Psoas muscle (tissue), 8 donors: ENCODE measurements around the gene UGT1A6. TPM values are rescaled to one million over a fixed set of nuclear protein-coding genes. Genes with fewer than 3 reads are reported as not detected.

Experiments
- ATAC-seq, 4 donors: fragments of 200-7000 bp; cut with Tn5 transposase; one replicate each; pipeline ENCODE4 v1.9.1; 2020; ENCODE audit warnings: moderate library complexity in 3 of 4, mild to moderate bottlenecking in 2 of 4
- DNase-seq, 2 donors: peaks; one replicate each; pipeline ENCODE4 v3.0.0-alpha.2; 2020
- H3K27ac ChIP-seq: fragments of 200-600 bp; one replicate; pipeline ENCODE4 v1.8.0; 2022
- H3K27me3 ChIP-seq, 3 donors: fragments of 200-600 bp in 1 of 3; one replicate each; pipeline versions ENCODE4 v1.6.1 to v1.8.0; 2013 to 2022; ENCODE audit warnings: low read length in 2 of 3, mild to moderate bottlenecking in 2 of 3, moderate library complexity in 1 of 3; ENCODE audit not compliant: insufficient read depth in 3 of 3
- H3K36me3 ChIP-seq, 2 donors: fragments of 200-600 bp in 1 of 2; one replicate each; pipeline versions ENCODE4 v1.6.1 to v1.8.0; 2013 to 2022; ENCODE audit warnings: low read depth in 1 of 2, mild to moderate bottlenecking in 1 of 2, moderate library complexity in 1 of 2; ENCODE audit not compliant: insufficient read depth in 1 of 2
- H3K4me1 ChIP-seq: fragments of 200-600 bp; one replicate; pipeline ENCODE4 v1.8.0; 2022
- H3K4me3 ChIP-seq: fragments of 200-600 bp; one replicate; pipeline ENCODE4 v1.8.0; 2022; ENCODE audit warnings: mild to moderate bottlenecking
- H3K9me3 ChIP-seq: fragments of 200-600 bp; one replicate; pipeline ENCODE4 v1.8.0; 2022
- WGBS, 3 donors: extraction: QIAGEN DNeasy Blood & Tissue Kit; methylation state at CpG; one replicate each; pipeline versions ENCODE4 v1.1.6 to v1.1.7; 2013; 5-methylcytosine and 5-hydroxymethylcytosine counted together
- intact Hi-C, 2 donors: fragments of 100-400 bp; cut with DNase I; formaldehyde crosslinking; loops; one replicate each; pipeline versions ENCODE4 v1.11.0 to v1.14.2; 2022
- polyA plus RNA-seq, 3 donors: library from polyadenylated mRNA; stranded (reverse); fragments of 200-250 nt; gene quantifications; one replicate each; pipeline ENCODE4 v1.2.3, GENCODE V29; 2013
- total RNA-seq, 4 donors: library from RNA; stranded (reverse); fragmentation: NEBNext Ultra II Directional in 2 of 4; extraction: Animal tissue kit (Norgen Biotek cat#: 25700) in 2 of 4; gene quantifications; one replicate each; pipeline versions ENCODE4 v1.2.1 to v1.2.4, GENCODE V29; 2021 to 2023
- TF ChIP-seq, protein P1 (sequence below): fragments of 200-600 bp; IDR thresholded peaks from one replicate; pipeline ENCODE4 v1.8.0; 2022; ENCODE audit warnings: antibody characterized with exemption
- donor health status: healthy with polysubstance abuse.
- donor health status: DM: no; HTN: no; CAD: no; lungs with moderate emphysema.
- donor health status: Bipolar disorder and iron deficiency.
- donor health status: healthy.
- donor health status: DM: yes; HTN: yes; CAD: no.
- donor health status: DM: no; HTN: no; CAD: no.
- donor health status: DM: no; HTN: no; CAD: no.
- donor health status: DM: yes; HTN: yes; CAD: no.

The UGT1A6 gene
- total and polyA plus RNA-seq, 7 donors = not detected

DNA sequence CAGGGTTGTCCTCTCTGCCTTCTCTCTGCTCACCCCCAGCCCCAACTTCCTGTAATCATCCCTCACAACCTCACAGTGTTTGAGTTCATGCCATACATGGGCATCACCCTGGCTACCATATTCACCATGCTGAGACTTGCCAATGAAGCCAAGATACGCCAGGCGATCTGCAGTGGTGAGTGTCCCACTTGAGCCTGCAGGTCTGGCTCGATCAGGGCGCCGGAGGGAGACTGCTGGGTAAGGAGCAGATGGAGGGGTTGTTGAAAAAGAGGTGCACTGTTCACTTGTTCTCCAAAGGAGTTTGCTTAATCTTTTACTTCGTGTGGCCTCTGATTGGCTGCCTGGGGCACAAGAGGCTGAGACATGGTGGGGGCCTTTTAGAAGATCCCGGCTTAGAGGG is 100.0 kb downstream of the UGT1A6 start:
- no peaks in the 10 kb centered on the region for H3K9me3 ChIP-seq
- H3K4me3 ChIP-seq = no peak overlapping the region
- H3K36me3 ChIP-seq = no peaks in the 10 kb centered on the region
- ATAC-seq = no peak
- DNase-seq = no peak
- intact Hi-C loops = no loop called here
- H3K4me1 ChIP-seq = no peaks in the 10 kb centered on the region
- H3K27ac ChIP-seq = no peak overlapping the region
- H3K27me3 ChIP-seq = no peaks in the 10 kb centered on the region
- 80 to 92% (median 91%) methylated on average over 7 of the region's 7 CpGs for WGBS, 3 donors
- TF ChIP-seq, protein P1, sequence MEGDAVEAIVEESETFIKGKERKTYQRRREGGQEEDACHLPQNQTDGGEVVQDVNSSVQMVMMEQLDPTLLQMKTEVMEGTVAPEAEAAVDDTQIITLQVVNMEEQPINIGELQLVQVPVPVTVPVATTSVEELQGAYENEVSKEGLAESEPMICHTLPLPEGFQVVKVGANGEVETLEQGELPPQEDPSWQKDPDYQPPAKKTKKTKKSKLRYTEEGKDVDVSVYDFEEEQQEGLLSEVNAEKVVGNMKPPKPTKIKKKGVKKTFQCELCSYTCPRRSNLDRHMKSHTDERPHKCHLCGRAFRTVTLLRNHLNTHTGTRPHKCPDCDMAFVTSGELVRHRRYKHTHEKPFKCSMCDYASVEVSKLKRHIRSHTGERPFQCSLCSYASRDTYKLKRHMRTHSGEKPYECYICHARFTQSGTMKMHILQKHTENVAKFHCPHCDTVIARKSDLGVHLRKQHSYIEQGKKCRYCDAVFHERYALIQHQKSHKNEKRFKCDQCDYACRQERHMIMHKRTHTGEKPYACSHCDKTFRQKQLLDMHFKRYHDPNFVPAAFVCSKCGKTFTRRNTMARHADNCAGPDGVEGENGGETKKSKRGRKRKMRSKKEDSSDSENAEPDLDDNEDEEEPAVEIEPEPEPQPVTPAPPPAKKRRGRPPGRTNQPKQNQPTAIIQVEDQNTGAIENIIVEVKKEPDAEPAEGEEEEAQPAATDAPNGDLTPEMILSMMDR = no peak

GRCh38 chr2:233793465-233794127 is 100.9 kb downstream of the UGT1A6 start:
- Histone ChIP-seq H3K4me3 (no peak overlapping the region), H3K36me3 (no peaks in the 10 kb centered on the region), H3K27me3 (no peaks in the 10 kb centered on the region), H3K27ac (no peak overlapping the region), H3K9me3 (no peaks in the 10 kb centered on the region), H3K4me1 (no peaks in the 10 kb centered on the region)
- WGBS, 3 donors = 74 to 75% (median 75%) methylated on average over 18 of the region's 18 CpGs
- intact Hi-C loops = no loop called here
- DNase-seq (no peak), ATAC-seq (no peak)
- TF ChIP-seq, protein P1 = no peak

- 72 to 73% (median 73%) methylated on average over 17 of the region's 17 CpGs for WGBS, 3 donors
- intact Hi-C loops = no loop called here
- no peak overlapping the region for H3K27ac ChIP-seq
- TF ChIP-seq, protein P1 = no peak
- H3K27me3 ChIP-seq = no peaks in the 10 kb centered on the region
- no peaks in the 10 kb centered on the region for H3K36me3 ChIP-seq
- no peak overlapping the region for H3K4me3 ChIP-seq
- DNase-seq (no peak), ATAC-seq (no peak)
- H3K9me3 ChIP-seq = no peaks in the 10 kb centered on the region
- H3K4me1 ChIP-seq = no peaks in the 10 kb centered on the region
These were observed 101.5 kb downstream of the UGT1A6 start for GRCh38 chr2:233794128-233794658.

GRCh38 chr2:233795735-233796171 is 103.1 kb downstream of the UGT1A6 start:
- ATAC-seq = no peak
- WGBS, 3 donors = 86 to 93% (median 92%) methylated on average over 13 of the region's 13 CpGs
- Histone ChIP-seq H3K27me3 (no peaks in the 10 kb centered on the region), H3K36me3 (no peaks in the 10 kb centered on the region), H3K27ac (no peak overlapping the region), H3K4me3 (no peak overlapping the region), H3K9me3 (no peaks in the 10 kb centered on the region), H3K4me1 (no peaks in the 10 kb centered on the region)
- intact Hi-C loops = no loop called here
- no peak for DNase-seq
- TF ChIP-seq, protein P1 = no peak

DNA sequence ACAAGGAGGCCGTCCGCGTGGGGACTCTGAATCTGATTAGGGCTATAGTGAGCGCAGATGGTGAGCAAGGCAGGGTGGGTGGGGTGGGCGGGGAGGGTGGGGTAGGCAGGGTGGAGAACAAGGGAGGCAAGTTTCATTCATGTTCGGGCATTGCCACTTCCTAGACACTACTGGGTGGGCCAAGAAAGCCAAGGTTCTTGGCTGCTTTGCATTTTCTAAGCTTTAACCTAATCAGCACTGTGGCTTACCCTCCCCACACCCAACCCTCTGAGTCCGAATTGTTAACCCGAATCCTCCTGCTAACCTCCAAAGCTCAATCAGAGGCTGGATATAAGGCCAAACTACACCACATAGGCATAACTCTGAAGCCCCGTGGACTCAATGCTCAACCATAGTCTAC is 103.6 kb downstream of the UGT1A6 start:
- no peaks in the 10 kb centered on the region for H3K27me3 ChIP-seq
- intact Hi-C loops = no loop called here
- no peaks in the 10 kb centered on the region for H3K4me1 ChIP-seq
- no peak overlapping the region for H3K27ac ChIP-seq
- TF ChIP-seq, protein P1 = no peak
- WGBS, 3 donors = 79 to 87% (median 83%) methylated on average over 9 of the region's 9 CpGs
- H3K36me3 ChIP-seq = no peaks in the 10 kb centered on the region
- no peaks in the 10 kb centered on the region for H3K9me3 ChIP-seq
- H3K4me3 ChIP-seq = no peak overlapping the region
- DNase-seq = no peak
- no peak for ATAC-seq
